GM12878 (cell line): ENCODE measurements around the gene SULT1A1. TPM values are rescaled to one million over a fixed set of nuclear protein-coding genes. Genes with fewer than 3 reads are reported as not detected.
"Not testable (repeated sequence)": the region's sequence is repeated elsewhere in the genome, so short reads cannot be mapped to it uniquely, and the experiment has no call there.

Source experiments
- ATAC-seq: fragments of 200-7000 bp; cut with Tn5 transposase; 3 replicates; pipeline ENCODE4 v1.9.1; 2020; ENCODE audit warnings: mild to moderate bottlenecking, moderate library complexity
- BruUV-seq: library from RNA; stranded (reverse); fragments of 400-500 nt; replicated peaks from 2 replicates; lab custom pipeline; 2021; lab: Mats Ljungman, UMichigan
- CTCF ChIA-PET: fragments of 300-600 bp; sonication (Branson Sonifier 250); formaldehyde crosslinking; extraction: SDS; loops from one replicate; lab custom pipeline; 2021; ENCODE audit warnings: inconsistent platforms; lab: Yijun Ruan, JAX
- POLR2A ChIA-PET: fragments of 350-600 bp; formaldehyde crosslinking; extraction: SDS; loops from one replicate; lab custom pipeline; 2021; ENCODE audit warnings: inconsistent platforms; lab: Charles Lee
- RAD21 ChIA-PET: fragments of 300-600 bp; sonication (Branson Sonifier 250); formaldehyde crosslinking; loops from one replicate; lab custom pipeline; 2023; ENCODE audit warnings: antibody characterized with exemption; ENCODE audit not compliant: unreplicated experiment; lab: Charles Lee
- SMC1A ChIA-PET: fragments of 300-600 bp; sonication (Branson Sonifier 250); formaldehyde crosslinking; loops from one replicate; lab custom pipeline; 2023; ENCODE audit not compliant: unreplicated experiment, uncharacterized antibody; lab: Charles Lee
- DNase-seq: peaks from one replicate; pipeline ENCODE4 v3.0.0-alpha.2; 2011; ENCODE audit warnings: low read depth, low spot score
- FAIRE-seq: peaks from 3 replicates; lab custom pipeline; 2011; peaks lifted over from hg19 to GRCh38; lab: Jason Lieb, UNC
- H2AFZ ChIP-seq: 2 replicates; pipeline ENCODE4 v1.6.0; 2011; ENCODE audit warnings: low read depth, low read length, control low read depth; ENCODE audit not compliant: control insufficient read depth
- H3K27ac ChIP-seq: 2 replicates; pipeline ENCODE4 v1.5.1; 2011; ENCODE audit warnings: control low read depth; ENCODE audit not compliant: control insufficient read depth, insufficient read depth
- H3K27me3 ChIP-seq, 2 experiments: replicated peaks in 1 of 2; 2 replicates each; pipeline versions ENCODE4 v1.6.0 to v1.6.1; 2011; ENCODE audit warnings: low read length in 1 of 2; ENCODE audit not compliant: control insufficient read depth in 2 of 2, insufficient read depth in 2 of 2
- H3K36me3 ChIP-seq, 2 experiments: 2 replicates each; pipeline ENCODE4 v1.5.1; 2011; ENCODE audit warnings: low read length in 1 of 2; ENCODE audit not compliant: control insufficient read depth in 2 of 2, insufficient read depth in 2 of 2
- H3K4me1 ChIP-seq: 2 replicates; pipeline ENCODE4 v1.6.1; 2011; ENCODE audit warnings: mild to moderate bottlenecking, low read length, moderate library complexity, mixed read lengths; ENCODE audit not compliant: control insufficient read depth, insufficient read depth
- H3K4me2 ChIP-seq: 2 replicates; pipeline ENCODE4 v1.6.0; 2011; ENCODE audit warnings: control low read depth; ENCODE audit not compliant: control insufficient read depth, insufficient read depth
- H3K4me3 ChIP-seq: fragments of 200-600 bp; sonication (generic); 2 replicates; pipeline ENCODE4 v1.5.1; 2016
- H3K79me2 ChIP-seq: 2 replicates; pipeline ENCODE4 v1.6.0; 2011; ENCODE audit warnings: low read length; ENCODE audit not compliant: control insufficient read depth, insufficient read depth
- H3K9ac ChIP-seq: 2 replicates; pipeline ENCODE4 v1.8.0; 2011; ENCODE audit warnings: low read length, control low read depth, mixed read lengths; ENCODE audit not compliant: control insufficient read depth, insufficient read depth
- H3K9me3 ChIP-seq: replicated peaks from 3 replicates; pipeline ENCODE4 v1.5.1; 2011; ENCODE audit warnings: mild to moderate bottlenecking, low read length; ENCODE audit not compliant: control insufficient read depth, insufficient read depth
- H4K20me1 ChIP-seq: 2 replicates; pipeline ENCODE4 v1.6.0; 2011; ENCODE audit not compliant: control insufficient read depth, insufficient read depth
- RAD51 ChIP-seq: fragments of 450-650 bp; IDR thresholded peaks from 2 replicates; pipeline ENCODE4 v1.6.1; 2016; ENCODE audit warnings: moderate library complexity, mild to moderate bottlenecking, inconsistent platforms
- SUZ12 ChIP-seq: fragments of 200-600 bp; sonication (generic); IDR thresholded peaks from one replicate; pipeline ENCODE4 v1.6.1; 2018; ENCODE audit warnings: antibody characterized with exemption, mild to moderate bottlenecking; ENCODE audit not compliant: unreplicated experiment
- TCF12 ChIP-seq: IDR thresholded peaks from 2 replicates; pipeline ENCODE4 v1.6.1; 2011; ENCODE audit warnings: low read depth, mild to moderate bottlenecking, low read length
- WGBS: methylation state at CpG from one replicate; pipeline ENCODE4 v1.1.6; 2016; ENCODE audit warnings: low lambda C conversion rate; ENCODE audit not compliant: insufficient replicate concordance, insufficient coverage; ENCODE audit errors: missing lambda C conversion rate; 5-methylcytosine and 5-hydroxymethylcytosine counted together
- in situ Hi-C: fragments of 300-500 bp; cut with MboI; formaldehyde crosslinking; loops from 9 replicates; pipeline ENCODE4 v1.14.3; 2018; ENCODE audit warnings: mixed read lengths
- intact Hi-C: fragments of 100-400 bp; cut with micrococcal nuclease; formaldehyde crosslinking; loops from one replicate; pipeline ENCODE4 v1.14.2; 2022; ENCODE audit not compliant: unreplicated experiment
- polyA plus RNA-seq, 11 experiments: library from polyadenylated mRNA; depleted of rRNA in 4 of 11; unstranded in 6 of 11; stranded (reverse) in 5 of 11; fragments of >200 nt; fragmentation: Nextera tagmentation in 4 of 11; fragmentation: Illumina TruSeq in 1 of 11; extraction: Ambion mirVana in 4 of 11; extraction: Trizol in 1 of 11; gene quantifications; 1 replicate in 1 of 11; 2 replicates in 10 of 11; pipeline versions ENCODE4 v1.2.1 to v1.2.3, GENCODE V29; 2011 to 2016; ENCODE audit warnings: inconsistent platforms in 2 of 11, missing spikeins in 2 of 11, low read depth in 1 of 11
- total RNA-seq, 4 experiments: library from RNA; depleted of rRNA in 3 of 4; stranded (reverse); fragments of >200 nt in 3 of 4; fragmentation: Illumina TruSeq in 1 of 4; extraction: Trizol in 1 of 4; gene quantifications; 2 replicates each; pipeline versions ENCODE4 v1.2.1 to v1.2.3, GENCODE V29; 2013 to 2021

SULT1A1 gene
- total and polyA plus RNA-seq, 10 of the 15 experiments (the other 5 are each of a cell fraction or from before 2014, with no cell fraction given) = 0.03 to 1.5 (median 0.76) TPM; not detected in 1

GRCh38 chr16:28623172-28623711 lies 13.4 kb upstream of the SULT1A1 start:
- H3K36me3 ChIP-seq = no peaks in the 10 kb centered on the region
- POLR2A ChIA-PET = no interaction called here
- FAIRE-seq = no peak
- DNase-seq = no peak
- H4K20me1 ChIP-seq = no peaks in the 10 kb centered on the region
- H3K4me1 ChIP-seq = no peaks in the 10 kb centered on the region
- CTCF ChIA-PET = no interaction called here
- H2AFZ ChIP-seq = no peak overlapping the region
- no TSS peak for BruUV-seq
- in situ Hi-C loops (no loop called here), intact Hi-C loops (no loop called here)
- H3K79me2 ChIP-seq = no peaks in the 10 kb centered on the region
- TF ChIP-seq TCF12 (no peak), RAD51 (no peak), SUZ12 (peak; percentile 84)
- H3K4me2 ChIP-seq = peak overlapping the region; percentile 25; the same call in 1 of the 2 replicates
- 4% methylated on average over 67 of the region's 68 CpGs for WGBS
- H3K27me3 ChIP-seq = peaks cover 0 to 2% of the 10 kb centered on the region in 2 experiments; a peak in 1 of 4 replicates
- no peaks in the 10 kb centered on the region for H3K9me3 ChIP-seq
- H3K4me3 ChIP-seq = no peak overlapping the region; the same call in 1 of the 2 replicates
- RAD21 ChIA-PET = no interaction called here
- ATAC-seq = peak; percentile 42
- H3K27ac ChIP-seq = no peak overlapping the region
- SMC1A ChIA-PET = no interaction called here
- no peak overlapping the region for H3K9ac ChIP-seq

DNA sequence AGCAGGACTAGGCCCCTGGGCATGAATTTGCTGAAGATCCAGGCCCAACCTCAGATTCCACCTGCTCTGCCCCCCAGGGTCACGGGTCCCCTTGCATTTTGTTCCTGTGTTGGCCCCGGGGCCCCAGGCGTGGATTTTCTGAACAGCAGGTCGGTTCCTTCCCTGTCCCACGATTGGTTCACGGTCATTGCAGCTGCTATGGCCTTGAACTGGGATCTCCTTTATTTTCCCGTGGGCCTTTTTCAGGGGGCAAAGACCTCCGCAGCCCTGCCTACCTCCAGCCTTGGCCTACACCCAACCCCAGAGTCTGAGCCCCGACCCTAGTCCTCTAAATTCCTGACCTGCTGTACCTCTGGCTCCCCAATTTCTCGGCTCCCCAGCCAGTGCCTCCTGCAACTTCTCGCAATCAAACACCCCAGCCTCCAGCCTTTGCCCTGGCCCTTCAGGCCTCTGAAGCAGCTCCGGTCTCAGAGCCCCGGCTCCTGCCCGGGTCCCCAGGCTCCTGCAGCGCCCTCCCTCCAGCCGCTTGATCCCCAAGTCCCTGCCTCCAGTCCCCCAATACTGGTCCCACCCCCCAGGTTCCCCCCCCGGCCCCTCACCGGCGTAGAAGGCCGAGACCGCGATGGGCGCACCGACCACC lies 12.8 kb upstream of the SULT1A1 start:
- WGBS = 27% methylated on average over 19 of the region's 24 CpGs
- H3K27ac ChIP-seq, H3K27me3 ChIP-seq, H3K9me3 ChIP-seq, ATAC-seq, SMC1A ChIA-PET, CTCF ChIA-PET, H3K4me1 ChIP-seq, RAD21 ChIA-PET, H3K36me3 ChIP-seq, POLR2A ChIA-PET, FAIRE-seq, H3K79me2 ChIP-seq, BruUV-seq, H3K4me3 ChIP-seq, in situ Hi-C loops, H2AFZ ChIP-seq, H3K9ac ChIP-seq, H4K20me1 ChIP-seq, DNase-seq, intact Hi-C loops, H3K4me2 ChIP-seq: not testable (repeated sequence)
